K562 (cell line): Measurements from ENCODE around the gene ANP32B. TPM values are rescaled to one million over a fixed set of nuclear protein-coding genes. Genes with fewer than 3 reads are reported as not detected.
"Not testable (repeated sequence)": the region's sequence is repeated elsewhere in the genome, so short reads cannot be mapped to it uniquely, and the experiment has no call there.

Source experiments
- BACH1 ChIP-seq: fragments of 200-800 bp; sonication (Bioruptor generic); IDR thresholded peaks from 2 replicates; pipeline ENCODE4 v1.6.1; 2016; ENCODE audit warnings: missing genetic modification characterization, missing compliant biosample characterization
- C11orf30 ChIP-seq: fragments of 450-650 bp; IDR thresholded peaks from 2 replicates; pipeline ENCODE4 v1.6.1; 2016; ENCODE audit warnings: low read depth, mild to moderate bottlenecking
- CEBPB ChIP-seq: fragments of 450-650 bp; IDR thresholded peaks from 2 replicates; pipeline ENCODE4 v1.6.1; 2016; ENCODE audit warnings: missing genetic modification characterization, missing compliant biosample characterization
- CEBPG ChIP-seq, 3 experiments: fragments of 200-800 bp in 1 of 3; sonication (Bioruptor generic) in 1 of 3; sonication (generic) in 1 of 3; formaldehyde crosslinking in 1 of 3; IDR thresholded peaks in 2 of 3; conservative IDR thresholded peaks in 1 of 3; 2 replicates each; pipeline versions ENCODE4 v1.6.1 to v1.8.0; 2016 to 2022; ENCODE audit warnings: missing compliant biosample characterization in 2 of 3, missing genetic modification characterization in 2 of 3, mild to moderate bottlenecking in 1 of 3, missing genetic modification reagents in 1 of 3
- DDX20 ChIP-seq: fragments of 450-650 bp; IDR thresholded peaks from 2 replicates; pipeline ENCODE4 v1.6.1; 2016; ENCODE audit warnings: missing genetic modification characterization, low read depth, mild to moderate bottlenecking, missing compliant biosample characterization, moderate library complexity
- ERF ChIP-seq: fragments of 450-650 bp; formaldehyde crosslinking; IDR thresholded peaks from 2 replicates; pipeline ENCODE4 v1.4.0; 2020; ENCODE audit warnings: mild to moderate bottlenecking, mixed read lengths
- FOXA3 ChIP-seq, 2 experiments: fragments of 450-650 bp in 1 of 2; sonication (generic) in 1 of 2; formaldehyde crosslinking; IDR thresholded peaks in 1 of 2; conservative IDR thresholded peaks in 1 of 2; 2 replicates each; pipeline versions ENCODE4 v1.4.0 to v1.8.0; 2020 to 2022; ENCODE audit warnings: mild to moderate bottlenecking in 2 of 2, missing genetic modification reagents in 1 of 2
- FOXM1 ChIP-seq, 2 experiments: fragments of 450-650 bp in 1 of 2; sonication (generic) in 1 of 2; formaldehyde crosslinking in 1 of 2; IDR thresholded peaks; 2 replicates each; pipeline versions ENCODE4 v1.6.1 to v1.9.0; 2017 to 2022; ENCODE audit warnings: low read depth in 2 of 2, mild to moderate bottlenecking in 2 of 2, missing genetic modification reagents in 1 of 2, moderate library complexity in 1 of 2
- HDAC3 ChIP-seq: fragments of 450-650 bp; IDR thresholded peaks from 2 replicates; pipeline ENCODE4 v1.6.1; 2018; ENCODE audit warnings: borderline replicate concordance, mild to moderate bottlenecking, moderate library complexity; ENCODE audit not compliant: partially characterized antibody
- HES1 ChIP-seq: fragments of 450-650 bp; IDR thresholded peaks from 2 replicates; pipeline ENCODE4 v1.6.1; 2016; ENCODE audit warnings: low read depth, mild to moderate bottlenecking, moderate library complexity
- JUN ChIP-seq, 2 experiments: sonication (generic) in 1 of 2; formaldehyde crosslinking in 1 of 2; IDR thresholded peaks; 2 replicates each; pipeline versions ENCODE4 v1.6.1 to v1.8.0; 2012 to 2022; ENCODE audit warnings: borderline replicate concordance in 2 of 2, mild to moderate bottlenecking in 2 of 2, improper control_type of control experiment in 1 of 2, low read depth in 1 of 2, low read length in 1 of 2, missing genetic modification reagents in 1 of 2
- POLR2B ChIP-seq: fragments of 450-650 bp; IDR thresholded peaks from 2 replicates; pipeline ENCODE4 v1.6.1; 2018; ENCODE audit warnings: low read depth; ENCODE audit not compliant: partially characterized antibody
- POLR3A ChIP-seq: IDR thresholded peaks from 2 replicates; pipeline ENCODE4 v1.6.1; 2011; ENCODE audit warnings: borderline replicate concordance, mild to moderate bottlenecking, moderate library complexity; ENCODE audit not compliant: insufficient read length, insufficient read depth; ENCODE audit errors: extremely low read depth
- RBFOX2 ChIP-seq: fragments of 200-400 bp; formaldehyde crosslinking; IDR thresholded peaks from 2 replicates; pipeline ENCODE4 v1.6.1; 2017; ENCODE audit warnings: low read depth, mild to moderate bottlenecking, low read length, moderate library complexity
- STAT5A ChIP-seq: IDR thresholded peaks from 2 replicates; pipeline ENCODE4 v1.6.1; 2012; ENCODE audit warnings: low read length, inconsistent platforms, borderline replicate concordance
- TAF1 ChIP-seq: IDR thresholded peaks from 2 replicates; pipeline ENCODE4 v1.6.1; 2011; ENCODE audit warnings: mild to moderate bottlenecking, low read length, moderate library complexity; ENCODE audit not compliant: insufficient read depth, control insufficient read depth, severe bottlenecking; ENCODE audit errors: extremely low read depth
- TSC22D4 ChIP-seq: fragments of 450-650 bp; IDR thresholded peaks from 2 replicates; pipeline ENCODE4 v1.6.1; 2016; ENCODE audit warnings: missing genetic modification characterization, missing biosample characterization, control low read depth
- ZFP36 ChIP-seq: fragments of 150-350 bp; IDR thresholded peaks from 2 replicates; pipeline ENCODE4 v1.6.1; 2018; ENCODE audit warnings: low read length, low read depth; ENCODE audit not compliant: partially characterized antibody
- ZNF24 ChIP-seq: fragments of 450-650 bp; IDR thresholded peaks from 2 replicates; pipeline ENCODE4 v1.6.1; 2016
- ZNF583 ChIP-seq: fragments of 250-450 bp; sonication (Bioruptor Pico); IDR thresholded peaks from 2 replicates; pipeline ENCODE4 v1.4.0; 2020
- ZSCAN29 ChIP-seq: fragments of 450-650 bp; IDR thresholded peaks from 2 replicates; pipeline ENCODE4 v1.6.1; 2017
- polyA plus RNA-seq, 8 experiments: library from polyadenylated mRNA; depleted of rRNA in 4 of 8; stranded (reverse) in 5 of 8; unstranded in 3 of 8; fragments of >200 nt; fragmentation: Nextera tagmentation in 2 of 8; fragmentation: Illumina TruSeq in 1 of 8; extraction: Ambion mirVana in 2 of 8; extraction: Trizol in 1 of 8; gene quantifications; 2 replicates each; pipeline versions ENCODE4 v1.2.1 to v1.2.3, GENCODE V29; 2011 to 2014; ENCODE audit warnings: inconsistent platforms in 1 of 8, missing spikeins in 1 of 8
- total RNA-seq, 7 experiments: library from RNA; depleted of rRNA in 6 of 7; stranded (reverse); fragments of >200 nt in 6 of 7; fragmentation: Illumina TruSeq in 2 of 7; extraction: Trizol in 2 of 7; gene quantifications; 2 replicates each; pipeline versions ENCODE4 v1.2.1 to v1.2.3, GENCODE V29; 2011 to 2021; ENCODE audit warnings: low replicate concordance in 1 of 7
- TF ChIP-seq, protein P1 (sequence below), 2 experiments: fragments of 150-350 bp in 1 of 2; IDR thresholded peaks; 2 replicates each; pipeline ENCODE4 v1.6.1; 2012 to 2016; ENCODE audit warnings: low read depth in 2 of 2, low read length in 2 of 2, mild to moderate bottlenecking in 1 of 2, moderate library complexity in 1 of 2

The ANP32B gene
- total and polyA plus RNA-seq, 9 of the 15 experiments (the other 6 are each of a cell fraction or from before 2014, with no cell fraction given): 68.9 to 815 (median 141) TPM

DNA sequence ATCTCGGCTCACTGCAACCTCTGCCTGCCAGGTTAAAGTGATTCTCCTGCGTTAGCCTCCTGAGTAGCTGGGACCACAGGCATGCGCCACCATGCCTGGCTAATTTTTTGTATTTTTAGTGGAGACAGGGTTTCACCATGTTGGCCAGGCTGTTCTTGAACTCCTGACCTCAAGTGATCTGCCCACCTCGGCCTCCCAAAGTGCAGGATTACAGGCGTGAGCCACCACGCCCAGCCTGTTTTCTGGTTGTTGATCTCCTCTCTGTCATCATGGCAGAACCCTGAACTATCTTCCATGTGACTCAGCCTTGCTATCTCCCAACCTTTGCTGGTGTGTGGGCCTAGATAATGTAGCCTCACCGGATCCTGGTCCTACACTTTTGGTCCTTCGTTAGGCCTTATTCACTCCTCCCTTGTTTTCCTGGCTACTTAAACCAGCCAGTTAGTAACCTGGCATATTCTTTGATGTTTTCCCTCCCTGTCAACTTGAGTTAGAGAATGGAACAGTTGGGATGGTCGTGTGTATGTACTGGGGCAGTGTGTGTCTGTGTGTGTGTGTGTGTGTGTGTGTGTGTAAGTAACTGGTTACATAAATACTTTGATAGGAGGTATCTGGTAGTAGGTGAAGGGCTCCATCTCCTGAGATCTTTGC lies 22.3 kb upstream of the ANP32B start (continued):
- TF ChIP-seq, protein P1, sequence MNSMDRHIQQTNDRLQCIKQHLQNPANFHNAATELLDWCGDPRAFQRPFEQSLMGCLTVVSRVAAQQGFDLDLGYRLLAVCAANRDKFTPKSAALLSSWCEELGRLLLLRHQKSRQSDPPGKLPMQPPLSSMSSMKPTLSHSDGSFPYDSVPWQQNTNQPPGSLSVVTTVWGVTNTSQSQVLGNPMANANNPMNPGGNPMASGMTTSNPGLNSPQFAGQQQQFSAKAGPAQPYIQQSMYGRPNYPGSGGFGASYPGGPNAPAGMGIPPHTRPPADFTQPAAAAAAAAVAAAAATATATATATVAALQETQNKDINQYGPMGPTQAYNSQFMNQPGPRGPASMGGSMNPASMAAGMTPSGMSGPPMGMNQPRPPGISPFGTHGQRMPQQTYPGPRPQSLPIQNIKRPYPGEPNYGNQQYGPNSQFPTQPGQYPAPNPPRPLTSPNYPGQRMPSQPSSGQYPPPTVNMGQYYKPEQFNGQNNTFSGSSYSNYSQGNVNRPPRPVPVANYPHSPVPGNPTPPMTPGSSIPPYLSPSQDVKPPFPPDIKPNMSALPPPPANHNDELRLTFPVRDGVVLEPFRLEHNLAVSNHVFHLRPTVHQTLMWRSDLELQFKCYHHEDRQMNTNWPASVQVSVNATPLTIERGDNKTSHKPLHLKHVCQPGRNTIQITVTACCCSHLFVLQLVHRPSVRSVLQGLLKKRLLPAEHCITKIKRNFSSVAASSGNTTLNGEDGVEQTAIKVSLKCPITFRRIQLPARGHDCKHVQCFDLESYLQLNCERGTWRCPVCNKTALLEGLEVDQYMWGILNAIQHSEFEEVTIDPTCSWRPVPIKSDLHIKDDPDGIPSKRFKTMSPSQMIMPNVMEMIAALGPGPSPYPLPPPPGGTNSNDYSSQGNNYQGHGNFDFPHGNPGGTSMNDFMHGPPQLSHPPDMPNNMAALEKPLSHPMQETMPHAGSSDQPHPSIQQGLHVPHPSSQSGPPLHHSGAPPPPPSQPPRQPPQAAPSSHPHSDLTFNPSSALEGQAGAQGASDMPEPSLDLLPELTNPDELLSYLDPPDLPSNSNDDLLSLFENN (IDR thresholded peaks at IDR 0.05; ENCODE audit: low read depth in 2 of 2, low read length in 2 of 2): peak in 1 of 2 experiments; percentile 91; a peak in 2 of 4 replicates
- TF ChIP-seq POLR3A (peak; percentile 23), ERF (CRISPR knock-in tag) (peak; percentile 10; the same call in 1 of the 2 replicates), JUN (IDR thresholded peaks at IDR 0.05; ENCODE audit: borderline replicate concordance, low read depth, low read length) (peak; percentile 90), JUN (CRISPR knock-in tag; IDR thresholded peaks at IDR 0.05; ENCODE audit: borderline replicate concordance) (peak; percentile 87; the same call in 1 of the 2 replicates), ZNF583 (CRISPR knock-in tag) (peak; percentile 94), TAF1 (peak; percentile 43), CEBPB (0 out of 2 replicates have a peak, but pooled peaks have one; percentile 48), C11orf30 (peak; percentile 73), ZFP36 (peak; percentile 45), DDX20 (tag) (peak; percentile 15; the same call in 1 of the 2 replicates), HES1 (peak; percentile 53; the same call in 1 of the 2 replicates), RBFOX2 (peak; percentile 55), CEBPG (CRISPR knock-in tag; IDR thresholded peaks at IDR 0.05) (peak; percentile 35; the same call in 1 of the 2 replicates), BACH1 (tag) (peak; percentile 60; the same call in 1 of the 2 replicates), TSC22D4 (tag) (0 out of 2 replicates have a peak, but pooled peaks have one; percentile 63), ZSCAN29 (peak; percentile 58; the same call in 1 of the 2 replicates), FOXM1 (IDR thresholded peaks at IDR 0.05; ENCODE audit: low read depth) (peak; percentile 92), FOXA3 (CRISPR knock-in tag; conservative IDR thresholded peaks at IDR 0.05 in 1 of 2, IDR thresholded peaks at IDR 0.05 in 1 of 2) (peak; percentile 37 to 89; a peak in 2 of 4 replicates), HDAC3 (peak; percentile 92), ZNF24 (peak; percentile 65; the same call in 1 of the 2 replicates), STAT5A (peak; percentile 89), POLR2B (peak; percentile 49)
- not testable (repeated sequence) for TF ChIP-seq CEBPG (tag; conservative IDR thresholded peaks at IDR 0.05 in 1 of 2, IDR thresholded peaks at IDR 0.05 in 1 of 2); FOXM1 (CRISPR knock-in tag; IDR thresholded peaks at IDR 0.05; ENCODE audit: low read depth)
